Measurements from ENCODE around the gene TMEM191B. TPM values are rescaled to one million over a fixed set of nuclear protein-coding genes. Genes with fewer than 3 reads are reported as not detected.
"Not testable (repeated sequence)": the region's sequence is repeated elsewhere in the genome, so short reads cannot be mapped to it uniquely, and the experiment has no call there.

The TMEM191B gene
- polyA plus RNA-seq, 1 donor = 0.50 TPM

DNA sequence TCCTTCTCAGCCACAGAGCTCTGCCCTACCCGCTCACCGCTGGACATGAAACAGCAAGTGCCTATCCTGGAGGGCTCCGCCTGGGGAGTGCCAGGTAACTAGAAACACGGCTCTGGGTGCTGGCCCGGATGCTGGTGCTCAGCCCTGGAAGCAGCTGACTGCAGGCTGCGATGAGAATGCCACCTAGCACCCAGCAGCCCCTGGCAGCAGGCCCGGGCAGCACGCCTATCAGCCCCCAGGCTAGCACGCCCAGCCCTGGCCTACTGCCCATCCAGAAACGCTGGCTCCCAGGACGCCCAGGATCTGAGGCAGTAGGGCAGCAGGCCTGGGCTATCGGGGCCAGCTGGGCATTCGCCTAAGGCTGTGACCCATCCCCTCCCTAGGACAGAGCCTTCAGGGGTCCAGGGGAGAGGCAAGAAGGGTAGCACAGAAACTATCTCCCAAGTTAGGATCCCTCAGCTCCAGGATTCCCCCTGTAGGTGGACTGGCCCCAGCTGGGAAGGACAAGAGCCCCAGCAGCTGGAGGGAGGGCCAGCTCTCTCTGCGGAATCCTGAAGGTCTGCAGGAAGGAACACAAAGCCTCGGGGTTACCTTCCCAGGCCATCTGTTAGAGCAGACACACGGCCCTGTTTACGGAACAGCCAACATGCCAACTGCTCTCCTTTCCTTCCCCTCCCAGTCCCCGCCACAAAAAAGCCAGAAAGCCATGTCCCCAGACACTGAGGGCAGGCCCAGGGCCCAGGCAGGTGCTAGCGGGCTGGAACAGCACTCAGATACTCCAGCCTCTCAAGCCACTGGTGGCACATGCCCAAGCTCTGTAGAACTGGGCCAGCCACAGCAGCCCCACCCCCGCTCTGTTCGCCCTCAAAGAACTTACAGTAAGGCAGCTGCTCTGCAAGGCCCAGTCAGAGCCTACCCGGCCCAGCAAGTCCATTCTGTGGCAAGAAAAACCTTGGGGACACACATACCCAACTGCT lies 27.0 kb downstream of the TMEM191B start:
- not testable (repeated sequence) for DNase-seq

DNA sequence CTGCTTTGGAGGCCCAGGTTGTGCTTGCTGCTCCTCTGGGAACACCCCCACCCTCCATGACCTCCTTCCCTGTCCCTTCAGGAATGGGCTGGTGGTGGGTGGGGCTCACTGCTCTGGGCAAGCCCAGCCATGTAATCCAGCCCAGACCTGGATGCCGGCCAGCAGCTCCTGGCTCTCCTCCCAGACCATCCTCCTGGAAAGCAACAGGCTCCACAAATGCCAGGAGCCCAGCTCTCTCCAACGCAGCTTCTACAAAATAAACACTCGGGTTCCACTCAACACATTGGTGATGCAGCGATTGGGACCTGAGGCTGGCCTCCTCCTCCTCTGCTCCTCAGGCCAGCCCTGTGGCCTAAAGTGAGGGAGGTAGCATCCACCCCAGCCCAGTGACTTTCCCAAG lies 30.9 kb downstream of the TMEM191B start:
- not testable (repeated sequence) for DNase-seq

DNA sequence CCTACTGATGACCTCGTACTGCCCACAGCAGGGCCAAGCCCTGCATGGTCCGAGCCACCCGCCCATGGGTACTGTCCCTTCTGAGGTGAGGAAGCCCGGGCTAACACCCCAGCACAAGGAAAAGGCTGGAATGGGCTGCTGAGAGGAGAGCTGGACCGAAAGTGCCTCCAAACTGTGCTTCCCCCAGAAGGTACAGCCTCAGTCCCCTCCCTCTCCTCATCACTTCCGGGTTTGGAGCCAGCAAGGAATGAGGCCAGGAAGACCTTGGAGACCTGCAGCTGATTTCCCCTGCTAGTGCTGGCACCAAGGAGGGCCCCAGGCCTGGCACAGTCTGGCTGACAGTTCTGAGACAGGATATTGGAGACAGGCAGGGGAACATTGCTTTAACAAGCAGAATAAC lies 31.3 kb downstream of the TMEM191B start:
- DNase-seq = not testable (repeated sequence)

DNA sequence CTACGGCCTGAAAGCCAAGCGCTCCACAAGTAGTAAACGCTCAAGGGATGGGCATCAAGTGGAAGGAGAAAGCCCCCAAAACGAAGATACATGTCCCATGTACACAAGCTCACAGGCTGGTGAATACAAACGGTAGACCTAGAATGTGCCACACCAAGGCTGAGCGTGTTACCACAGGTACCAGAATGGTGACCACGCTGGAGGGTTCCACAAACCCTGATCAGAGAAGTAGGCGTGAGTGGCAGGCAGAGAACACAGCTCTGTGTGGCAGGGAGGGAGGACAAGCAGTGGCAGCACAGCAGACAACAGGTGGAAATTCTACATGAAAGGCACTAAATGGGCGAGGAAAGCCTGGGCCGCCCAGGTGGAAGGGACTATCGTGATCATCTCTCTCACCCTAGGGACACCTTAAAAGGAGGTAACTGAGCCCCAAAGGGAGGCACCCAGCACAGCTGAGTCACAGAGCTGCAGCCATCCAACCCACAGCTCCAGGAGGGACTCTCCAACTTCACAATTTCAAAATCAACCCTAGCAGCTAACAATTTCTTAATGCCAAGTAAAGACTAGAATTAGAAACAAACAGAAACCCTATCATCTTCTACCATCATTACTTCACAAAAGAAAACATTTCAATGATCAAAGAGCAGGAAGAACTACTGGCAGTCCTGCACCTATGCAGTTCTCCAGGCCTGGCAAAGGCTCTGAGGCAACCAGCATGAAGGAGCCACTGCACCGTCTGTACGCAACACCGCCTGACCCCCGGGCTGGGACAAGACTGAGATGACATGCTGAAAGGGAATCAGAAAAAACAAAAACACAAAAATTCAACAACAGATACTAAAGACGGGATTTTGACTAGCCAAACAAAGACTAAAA lies 32.7 kb downstream of the TMEM191B start:
- not testable (repeated sequence) for DNase-seq

DNA sequence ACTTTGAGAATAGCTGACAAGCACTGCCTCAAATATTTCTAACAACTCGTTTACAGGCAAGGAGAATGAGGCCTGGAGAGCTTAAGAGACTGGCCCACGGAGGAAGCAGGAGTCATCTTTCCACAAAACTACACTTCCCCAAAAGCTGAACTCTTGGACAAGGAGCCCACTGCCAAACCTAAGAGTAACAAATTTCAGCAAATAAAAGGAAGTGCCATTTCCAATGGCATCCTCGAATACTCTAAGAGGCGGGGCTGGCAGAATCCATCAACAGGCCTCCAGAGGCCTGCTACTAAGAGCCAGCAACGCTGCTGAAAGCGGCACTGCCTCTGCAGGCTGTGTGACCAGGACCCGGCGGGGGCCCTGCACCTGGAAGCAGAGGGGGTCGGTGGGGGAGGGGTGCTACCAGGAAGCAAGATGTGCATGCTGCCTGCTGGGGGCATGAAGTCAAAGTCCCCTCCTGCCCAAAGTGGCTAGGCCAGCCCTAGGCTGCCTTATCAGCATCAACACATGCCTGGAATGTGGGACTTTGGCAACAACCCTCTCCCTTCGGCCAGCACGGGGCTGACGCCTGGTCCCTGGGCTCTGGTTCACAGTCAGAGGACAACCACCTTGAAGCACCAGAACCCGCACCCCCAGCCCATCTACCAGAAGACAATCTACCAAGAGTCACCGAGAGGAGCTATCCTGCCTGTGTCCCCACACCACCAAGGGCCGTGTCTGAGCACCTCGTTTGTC lies 43.1 kb downstream of the TMEM191B start:
- not testable (repeated sequence) for DNase-seq

DNA sequence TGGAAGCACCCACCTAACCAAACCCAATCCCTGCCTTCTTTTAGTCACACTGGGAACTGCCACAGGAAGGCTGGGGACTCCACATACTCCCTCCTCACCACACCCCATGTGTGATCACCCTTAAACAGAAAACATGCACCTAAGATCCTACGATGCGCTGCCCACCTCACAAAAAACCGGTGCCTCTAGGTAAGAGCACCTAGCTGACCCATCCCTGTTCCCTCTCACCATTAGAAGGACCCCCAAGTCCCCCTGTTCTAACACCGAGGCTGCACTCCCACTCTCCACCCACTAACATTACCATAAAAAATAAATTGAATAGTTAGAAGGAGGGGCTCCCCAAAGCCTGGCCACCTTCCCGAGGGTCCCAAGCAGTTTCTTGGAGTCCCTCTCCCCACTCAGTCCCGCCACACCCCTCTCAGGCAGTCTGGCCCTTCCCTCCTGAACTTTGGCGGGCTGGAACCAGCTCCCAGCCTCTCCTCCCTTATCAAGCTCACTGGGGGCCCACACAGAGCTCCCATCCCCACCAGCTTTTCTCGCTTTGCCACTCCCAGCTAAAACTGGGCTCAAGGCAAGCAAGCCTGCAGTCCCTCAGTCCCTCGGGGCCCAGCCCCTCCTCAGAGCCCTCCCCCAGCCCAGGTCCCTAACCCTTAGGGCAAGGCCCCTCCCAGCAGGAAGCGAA lies 46.0 kb downstream of the TMEM191B start:
- DNase-seq = not testable (repeated sequence)

DNA sequence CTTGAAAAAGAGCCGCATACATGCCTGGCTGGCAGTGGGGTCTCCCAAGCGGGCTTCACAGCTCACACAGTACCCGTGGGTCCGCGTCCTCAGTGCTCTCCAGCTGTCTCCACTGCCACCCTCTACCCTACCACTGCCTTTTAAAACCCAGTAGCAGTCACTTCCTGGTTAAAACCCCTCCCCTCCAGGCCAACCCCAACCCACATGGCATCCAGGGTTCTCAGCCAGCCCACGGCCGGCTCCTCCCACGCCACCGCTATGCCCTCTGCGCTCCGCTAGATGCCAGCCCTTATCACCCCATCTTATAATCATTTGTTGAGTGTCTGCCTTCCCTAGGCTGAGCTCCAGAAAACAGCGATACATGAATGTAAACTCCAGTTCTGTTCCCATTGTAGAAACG lies 47.0 kb downstream of the TMEM191B start:
- not testable (repeated sequence) for DNase-seq

DNA sequence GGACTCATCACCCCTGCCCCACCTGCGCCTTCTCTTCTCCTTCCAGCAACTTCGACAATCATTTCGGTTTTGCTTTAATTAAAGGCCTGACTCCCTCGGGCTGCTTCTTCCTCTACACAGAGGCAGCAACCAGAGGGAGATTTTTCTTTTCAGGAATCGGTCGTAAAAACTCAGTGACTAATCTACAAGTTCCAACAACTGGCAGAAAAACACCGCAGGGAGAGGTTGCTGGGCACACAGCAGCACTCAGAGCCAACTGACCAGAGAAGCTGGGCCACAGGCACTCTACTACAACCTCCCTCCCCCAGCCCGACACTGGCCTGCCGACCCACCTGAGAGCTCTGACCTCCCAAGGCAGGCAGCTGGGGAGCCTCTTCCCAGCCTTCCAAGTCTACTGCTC lies 48.1 kb downstream of the TMEM191B start:
- DNase-seq = not testable (repeated sequence)

DNA sequence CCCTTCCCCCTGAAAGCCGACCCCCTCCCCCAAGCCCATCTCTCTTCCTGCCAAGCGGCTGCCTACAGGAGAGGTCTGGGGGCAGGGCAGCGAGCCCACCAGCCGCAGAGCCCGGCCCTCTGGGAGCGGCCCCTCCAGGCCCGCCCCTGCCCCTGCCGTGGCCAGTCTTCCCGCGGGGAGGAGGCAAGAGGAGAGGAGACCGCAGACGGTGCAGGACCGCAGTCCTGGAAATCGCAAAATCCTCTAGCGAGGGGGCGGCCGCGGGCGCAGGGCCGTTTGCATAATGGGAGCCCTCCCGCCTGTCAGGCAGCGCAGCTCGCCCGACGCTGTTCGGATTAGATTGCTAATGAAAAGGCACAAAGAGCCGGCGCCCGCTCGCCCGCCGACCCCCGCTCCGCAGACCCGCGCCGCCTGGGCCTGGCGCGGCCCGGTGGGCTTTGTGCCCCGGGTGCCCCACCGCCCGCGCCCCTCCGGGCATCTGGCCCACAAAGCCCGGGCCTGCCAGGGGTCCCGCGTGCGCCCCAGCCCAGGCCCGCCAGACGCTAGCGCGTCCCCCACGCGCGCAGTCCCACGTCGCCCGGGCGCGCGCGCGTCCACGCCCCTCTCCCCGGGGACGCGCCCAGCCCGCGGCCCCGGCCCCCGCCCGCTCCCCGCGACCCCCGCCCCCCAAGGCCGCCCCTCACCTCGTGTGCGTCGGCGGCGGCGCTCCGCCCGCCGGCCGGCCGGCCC lies 49.7 kb downstream of the TMEM191B start:
- not testable (repeated sequence) for DNase-seq

DNA sequence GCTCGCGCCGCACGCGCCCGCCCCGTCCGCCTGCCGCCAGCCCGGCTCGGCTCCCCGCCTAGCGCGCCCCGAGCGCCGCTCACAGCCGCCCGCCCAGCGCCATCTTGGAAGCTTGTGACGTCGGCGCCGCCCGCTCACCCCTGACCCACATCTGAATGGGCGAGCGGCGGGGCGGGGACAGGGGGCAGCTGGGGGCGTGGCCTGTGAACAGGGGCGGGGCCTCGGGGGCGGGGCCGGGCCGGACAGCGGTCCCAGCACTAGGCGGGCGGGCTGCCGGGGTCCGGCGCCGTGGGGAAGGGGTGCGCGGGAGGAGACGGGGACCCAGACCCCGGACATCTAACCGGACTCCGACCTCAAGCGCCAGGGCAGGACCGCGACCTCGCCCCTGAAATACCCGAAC lies 50.2 kb downstream of the TMEM191B start:
- DNase-seq = not testable (repeated sequence)

Other genes with a start within 250 kb of the TMEM191B start
- 0.18 TPM for gene GGTLC3, start 9.6 kb upstream of the TMEM191B start, polyA plus RNA-seq (ENCODE audit: insufficient read length)
- 0.30 TPM for gene RIMBP3, start 84.1 kb downstream of the TMEM191B start, polyA plus RNA-seq (ENCODE audit: insufficient read length)